Activated gamma-delta T cell treated with anti-CD3 and anti-CD28 coated beads, Interleukin-2, amount 50 U/mL, for 16 hours (primary cell): ENCODE measurements around the gene ZFP14.
A peak's percentile ranks its signal among the peaks of the same experiment; 100 is the strongest.

ENCODE experiments used
- DNase-seq: peaks from one replicate; pipeline ENCODE4 v3.0.0-alpha.2; 2020; ENCODE audit warnings: low read depth

The ZFP14 gene

GRCh38 chr19:36378625-36379509 lies at the start of gene ZFP14:
TSS of gene ZFP14 (minus strand) at chr19:36379201. CDS start at chr19:36367892, 11,309 bp downstream.
- DNase-seq: peak; percentile 91

- no peak for DNase-seq
Observed at GRCh38 chr19:36423925-36424324, 44.9 kb upstream of the ZFP14 start.

- DNase-seq: no peak
Observed at GRCh38 chr19:36421749-36422481, 42.9 kb upstream of the ZFP14 start.

GRCh38 chr19:36420961-36421748 lies 42.2 kb upstream of the ZFP14 start:
- no peak for DNase-seq

GRCh38 chr19:36418287-36419001 lies 39.4 kb upstream of the ZFP14 start, which contains the start of gene ZFP82:
TSS of gene ZFP82 (minus strand) at chr19:36418644. CDS start at chr19:36409789, 8,855 bp downstream.
- DNase-seq: peak; percentile 63

- no peak for DNase-seq
Observed at GRCh38 chr19:36417752-36418286, 38.8 kb upstream of the ZFP14 start.

- no peak for DNase-seq
Observed at GRCh38 chr19:36409841-36410240, 30.8 kb upstream of the ZFP14 start.

- no peak for DNase-seq
Observed at GRCh38 chr19:36408101-36408500, 29.1 kb upstream of the ZFP14 start.

- DNase-seq: no peak
Observed at GRCh38 chr19:36404498-36404897, 25.5 kb upstream of the ZFP14 start.

- no peak for DNase-seq
Observed at GRCh38 chr19:36401475-36401874, 22.5 kb upstream of the ZFP14 start.

- no peak for DNase-seq
Observed at GRCh38 chr19:36398571-36398970, 19.6 kb upstream of the ZFP14 start.

GRCh38 chr19:36392916-36393673 lies 14.1 kb upstream of the ZFP14 start:
- no peak for DNase-seq

GRCh38 chr19:36379510-36379819 lies 464 bp upstream of the ZFP14 start:
- no peak for DNase-seq

GRCh38 chr19:36377541-36378178 lies 1.3 kb downstream of the ZFP14 start:
- no peak for DNase-seq

GRCh38 chr19:36373638-36374156 lies 5.3 kb downstream of the ZFP14 start:
- no peak for DNase-seq

GRCh38 chr19:36371886-36372285 lies 7.1 kb downstream of the ZFP14 start:
- DNase-seq: no peak

GRCh38 chr19:36363845-36364244 lies 15.2 kb downstream of the ZFP14 start:
- DNase-seq: no peak

GRCh38 chr19:36340786-36341372 lies 38.1 kb downstream of the ZFP14 start:
- no peak for DNase-seq
